ENCODE results near the gene IRF5. TPM values are rescaled to one million over a fixed set of nuclear protein-coding genes. Genes with fewer than 3 reads are reported as not detected.

Gene IRF5, protein sequence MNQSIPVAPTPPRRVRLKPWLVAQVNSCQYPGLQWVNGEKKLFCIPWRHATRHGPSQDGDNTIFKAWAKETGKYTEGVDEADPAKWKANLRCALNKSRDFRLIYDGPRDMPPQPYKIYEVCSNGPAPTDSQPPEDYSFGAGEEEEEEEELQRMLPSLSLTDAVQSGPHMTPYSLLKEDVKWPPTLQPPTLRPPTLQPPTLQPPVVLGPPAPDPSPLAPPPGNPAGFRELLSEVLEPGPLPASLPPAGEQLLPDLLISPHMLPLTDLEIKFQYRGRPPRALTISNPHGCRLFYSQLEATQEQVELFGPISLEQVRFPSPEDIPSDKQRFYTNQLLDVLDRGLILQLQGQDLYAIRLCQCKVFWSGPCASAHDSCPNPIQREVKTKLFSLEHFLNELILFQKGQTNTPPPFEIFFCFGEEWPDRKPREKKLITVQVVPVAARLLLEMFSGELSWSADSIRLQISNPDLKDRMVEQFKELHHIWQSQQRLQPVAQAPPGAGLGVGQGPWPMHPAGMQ
- total RNA-seq: 10 to 100 TPM in 1 of 2 donors, 1 to 10 TPM in 1; 4.9 to 15.3 TPM

- Histone ChIP-seq H3K4me1 (peaks cover 13% of the 10 kb centered on the region), H3K9me3 (no peaks in the 10 kb centered on the region), H3K27ac (peak within 1 kb of the TSS in 2 of 4 donors; percentile 23 to 61), H3K36me3 (replicated peaks in 1 of 2; ENCODE audit: insufficient read depth in 1 of 2, low read depth in 2 of 2) (no peaks in the 10 kb centered on the region), H3K27me3 (no peaks in the 10 kb centered on the region), H3K4me3 (peak within 1 kb of the TSS; percentile 52 to 80)
- 1% methylated on average over 83 of the region's 83 CpGs; no CpG with 5 or more reads in 1 of the 2 donors for WGBS, 2 donors
- intact Hi-C loops (cut with DNase I): no loop called here
- peak; percentile 27 to 65 (median 59) for TF ChIP-seq POLR2A (IDR thresholded peaks at IDR 0.05)
- TF ChIP-seq, protein P1, sequence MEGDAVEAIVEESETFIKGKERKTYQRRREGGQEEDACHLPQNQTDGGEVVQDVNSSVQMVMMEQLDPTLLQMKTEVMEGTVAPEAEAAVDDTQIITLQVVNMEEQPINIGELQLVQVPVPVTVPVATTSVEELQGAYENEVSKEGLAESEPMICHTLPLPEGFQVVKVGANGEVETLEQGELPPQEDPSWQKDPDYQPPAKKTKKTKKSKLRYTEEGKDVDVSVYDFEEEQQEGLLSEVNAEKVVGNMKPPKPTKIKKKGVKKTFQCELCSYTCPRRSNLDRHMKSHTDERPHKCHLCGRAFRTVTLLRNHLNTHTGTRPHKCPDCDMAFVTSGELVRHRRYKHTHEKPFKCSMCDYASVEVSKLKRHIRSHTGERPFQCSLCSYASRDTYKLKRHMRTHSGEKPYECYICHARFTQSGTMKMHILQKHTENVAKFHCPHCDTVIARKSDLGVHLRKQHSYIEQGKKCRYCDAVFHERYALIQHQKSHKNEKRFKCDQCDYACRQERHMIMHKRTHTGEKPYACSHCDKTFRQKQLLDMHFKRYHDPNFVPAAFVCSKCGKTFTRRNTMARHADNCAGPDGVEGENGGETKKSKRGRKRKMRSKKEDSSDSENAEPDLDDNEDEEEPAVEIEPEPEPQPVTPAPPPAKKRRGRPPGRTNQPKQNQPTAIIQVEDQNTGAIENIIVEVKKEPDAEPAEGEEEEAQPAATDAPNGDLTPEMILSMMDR (IDR thresholded peaks at IDR 0.05): peak in 1 of 7 experiments; percentile 24
- ATAC-seq (peak; percentile 91), DNase-seq (peak; percentile 78 to 87 (median 82))
Observed at GRCh38 chr7:128937647-128938543, at the start of gene IRF5. Gene IRF5 (plus strand): TSS chr7:128937927. CDS start chr7:128942082, 4,155 bp downstream.

GRCh38 chr7:128888039-128888755, 49.5 kb upstream of the IRF5 start:
- H3K4me3 ChIP-seq: no peak overlapping the region
- H3K27ac ChIP-seq: no peak overlapping the region
- peaks cover 15% of the 10 kb centered on the region for H3K4me1 ChIP-seq
- intact Hi-C loops (cut with DNase I): loop anchor here (10.0 kb wide), 1 partner anchor 413 kb away; the partner anchor contains the start of gene METTL2B
- no peaks in the 10 kb centered on the region for H3K9me3 ChIP-seq
- no peak for ATAC-seq
- DNase-seq: no peak
- no peaks in the 10 kb centered on the region for H3K36me3 ChIP-seq (replicated peaks in 1 of 2; ENCODE audit: insufficient read depth in 1 of 2, low read depth in 2 of 2)
- TF ChIP-seq POLR2A (IDR thresholded peaks at IDR 0.05): no peak
- TF ChIP-seq, protein P1 (IDR thresholded peaks at IDR 0.05): no peak
- peaks cover 0 to 12% of the 10 kb centered on the region in 2 donors for H3K27me3 ChIP-seq
- WGBS, 2 donors: 75 to 84% methylated on average over 7 of the region's 7 CpGs

DNA sequence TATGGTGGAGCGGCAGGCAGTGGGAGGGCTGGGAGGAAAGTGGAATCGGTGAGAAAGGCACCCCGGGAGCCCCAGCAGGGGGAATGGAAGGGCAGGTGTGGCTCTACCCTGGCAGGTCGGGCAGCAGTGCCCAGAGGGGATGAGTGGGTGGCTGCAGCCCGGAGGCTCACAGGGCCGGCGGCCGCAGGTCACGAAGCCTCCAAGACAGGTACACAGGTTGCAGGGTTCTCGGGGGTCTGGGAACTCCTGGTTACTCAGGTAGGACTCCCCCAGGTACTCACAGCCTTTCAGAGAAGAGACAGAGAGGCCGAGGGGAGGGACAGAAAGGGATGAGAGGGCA, 49.0 kb upstream of the IRF5 start:
- H3K4me3 ChIP-seq: no peak overlapping the region
- no peaks in the 10 kb centered on the region for H3K36me3 ChIP-seq (replicated peaks in 1 of 2; ENCODE audit: insufficient read depth in 1 of 2, low read depth in 2 of 2)
- intact Hi-C loops (cut with DNase I): loop anchor here (10.0 kb wide), 1 partner anchor 414 kb away; the partner anchor contains the start of gene METTL2B
- TF ChIP-seq, protein P1 (IDR thresholded peaks at IDR 0.05): no peak
- ATAC-seq (no peak), DNase-seq (no peak)
- peaks cover 0 to 12% of the 10 kb centered on the region in 2 donors for H3K27me3 ChIP-seq
- no peak overlapping the region for H3K27ac ChIP-seq
- WGBS, 2 donors: 60 to 69% methylated on average over 6 to 11 of the region's 11 CpGs
- H3K4me1 ChIP-seq: peaks cover 10% of the 10 kb centered on the region
- no peaks in the 10 kb centered on the region for H3K9me3 ChIP-seq

DNA sequence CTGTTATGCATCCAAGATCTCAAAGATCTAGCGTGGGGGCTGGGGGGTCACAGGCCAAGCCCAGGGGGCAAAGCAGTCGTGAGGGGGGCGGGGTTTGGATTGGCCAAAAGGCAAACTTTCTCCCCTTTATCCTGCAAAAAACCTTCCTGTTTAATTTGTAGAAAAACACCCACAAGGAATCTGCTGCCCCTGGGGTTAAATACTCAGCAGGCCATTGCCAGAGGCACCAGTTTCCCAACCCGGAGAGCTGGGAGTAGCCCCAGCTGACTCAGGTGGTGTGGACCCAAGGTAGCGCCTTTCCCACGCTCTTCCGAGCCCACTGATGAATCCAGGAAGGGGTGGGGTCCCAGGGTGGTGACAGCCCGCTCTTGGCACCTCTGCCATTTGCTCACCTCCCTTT, 48.6 kb upstream of the IRF5 start:
- TF ChIP-seq, protein P1 (IDR thresholded peaks at IDR 0.05): no peak
- TF ChIP-seq POLR2A (IDR thresholded peaks at IDR 0.05): no peak
- intact Hi-C loops (cut with DNase I): loop anchor here (10.0 kb wide), 1 partner anchor 414 kb away; the partner anchor contains the start of gene METTL2B

More for the DNA sequence above, 48.6 kb upstream of the IRF5 start:
- DNase-seq (no peak), ATAC-seq (no peak)
- WGBS, 2 donors: 56% methylated on average over 7 to 8 of the region's 8 CpGs
- Histone ChIP-seq H3K36me3 (replicated peaks in 1 of 2; ENCODE audit: insufficient read depth in 1 of 2, low read depth in 2 of 2) (no peaks in the 10 kb centered on the region), H3K9me3 (no peaks in the 10 kb centered on the region), H3K4me1 (peaks cover 8% of the 10 kb centered on the region), H3K4me3 (no peak overlapping the region), H3K27ac (no peak overlapping the region), H3K27me3 (peaks cover 0 to 12% of the 10 kb centered on the region in 2 donors)
